ENCODE measurements around the gene TINCR. TPM values are rescaled to one million over a fixed set of nuclear protein-coding genes. Genes with fewer than 3 reads are reported as not detected.

The TINCR gene
- total RNA-seq, 1 experiment from 2014 or later = 0.17 TPM

DNA sequence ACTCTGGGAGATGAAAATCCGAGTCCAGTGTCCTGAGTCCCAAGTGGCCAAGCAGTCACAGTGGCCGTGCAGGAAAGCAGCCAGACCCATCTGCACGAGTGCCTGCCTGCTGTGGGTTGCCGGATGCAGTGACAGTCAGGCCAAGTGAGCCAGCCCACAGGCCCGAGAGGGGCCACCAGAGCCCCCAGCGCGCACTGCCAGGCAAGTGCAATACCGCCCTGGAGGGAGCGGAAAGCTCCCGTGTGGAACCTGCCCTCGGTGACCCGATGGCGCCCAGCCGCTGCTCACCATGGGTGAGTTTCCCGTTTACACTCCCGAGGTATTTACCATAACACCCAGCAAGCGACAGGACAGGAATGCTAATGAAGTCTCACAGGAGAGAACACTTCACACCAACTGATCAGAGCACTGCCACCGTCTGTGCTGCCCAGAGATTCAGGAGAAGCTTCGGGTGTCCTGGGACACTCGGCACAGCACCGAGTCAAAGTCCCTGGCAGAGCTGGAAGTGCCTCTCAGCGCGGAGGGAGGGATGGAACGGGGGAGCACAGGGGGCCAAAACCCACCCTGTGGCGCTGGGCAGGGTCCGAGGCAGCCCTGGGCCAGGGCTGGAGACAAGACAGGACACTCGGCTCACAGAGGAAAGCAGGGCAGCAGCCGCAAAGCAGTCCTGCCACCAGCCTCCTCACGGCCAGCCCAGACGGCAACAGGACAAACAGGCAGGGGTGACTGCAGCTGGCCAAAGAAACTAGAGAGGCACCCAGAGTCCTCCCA is 21.3 kb upstream of the TINCR start:
- DNase-seq = no peak
- no peak overlapping the region for H3K27ac ChIP-seq (ENCODE audit: insufficient read length, low read depth, low read length)
- peaks cover 34 to 68% (median 64%) of the 10 kb centered on the region in 3 experiments for H3K36me3 Mint-ChIP-seq (ENCODE audit: insufficient read depth in 1 of 3, low read depth in 3 of 3)

More for the DNA sequence above, 21.3 kb upstream of the TINCR start:
- Histone ChIP-seq H4K20me1 (ENCODE audit: control insufficient read depth, insufficient read depth, insufficient read length) (no peaks in the 10 kb centered on the region), H3K27me3 (ENCODE audit: insufficient read depth, low read length) (no peaks in the 10 kb centered on the region), H3K79me2 (ENCODE audit: insufficient read depth, low read length) (no peaks in the 10 kb centered on the region), H3K4me1 (ENCODE audit: insufficient read depth, low read length) (no peaks in the 10 kb centered on the region; the same call in 1 of the 2 replicates), H3K4ac (ENCODE audit: low read depth, low read length) (no peak overlapping the region), H2AK5ac (ENCODE audit: insufficient read length, low read length) (no peak overlapping the region), H2BK15ac (ENCODE audit: low read depth, low read length) (no peak overlapping the region), H3K23me2 (ENCODE audit: insufficient read length, low read depth, low read length, poor library complexity, severe bottlenecking) (peaks cover 5% of the 10 kb centered on the region), H4K8ac (replicated peaks; ENCODE audit: insufficient read length, low read depth, low read length) (no peak overlapping the region), H3K23ac (ENCODE audit: insufficient read length, low read depth, low read length) (no peak overlapping the region), H3K18ac (ENCODE audit: insufficient read length, low read depth, low read length) (no peak overlapping the region), H3K56ac (ENCODE audit: insufficient read length, low read depth, low read length) (no peak overlapping the region), H2BK20ac (ENCODE audit: low read depth, low read length, poor library complexity, severe bottlenecking) (no peak overlapping the region), H2BK5ac (ENCODE audit: insufficient read length, low read length) (no peak overlapping the region), H2BK12ac (ENCODE audit: insufficient read length, low read depth, low read length) (no peak overlapping the region), H3K14ac (ENCODE audit: insufficient read depth, low read length) (no peak overlapping the region), H3K9me3 (ENCODE audit: control insufficient read depth, low read depth, low read length) (no peaks in the 10 kb centered on the region), H3K79me1 (ENCODE audit: insufficient read depth, low read depth, low read length, poor library complexity, severe bottlenecking) (no peaks in the 10 kb centered on the region), H4K91ac (ENCODE audit: insufficient read length, low read depth, low read length) (no peak overlapping the region), H2AFZ (ENCODE audit: low read length) (no peak overlapping the region), H2BK120ac (ENCODE audit: low read depth, low read length, poor library complexity, severe bottlenecking) (no peak overlapping the region), H3T11ph (ENCODE audit: low read length) (no peak overlapping the region), H4K5ac (ENCODE audit: insufficient read length, low read depth, low read length) (no peak overlapping the region), H3K9ac (ENCODE audit: extremely low read depth, insufficient read length, low read length) (no peak overlapping the region), H3K4me2 (ENCODE audit: insufficient read depth, insufficient read length, low read length) (no peak overlapping the region)
- Mint-ChIP-seq H3K4me1 (peaks cover 15 to 23% of the 10 kb centered on the region in 2 experiments), H3K4me3 (no peak overlapping the region), H3K27ac (peak overlapping the region; percentile 81 to 98 (median 94); a peak in 6 of 7 replicates), H3K27me3 (ENCODE audit: low read depth) (no peaks in the 10 kb centered on the region), H3K9me3 (no peaks in the 10 kb centered on the region; a peak in 1 of 5 replicates)
- WGBS (ENCODE audit: extremely low coverage, insufficient read length, low lambda C conversion rate) = no CpG with 5 or more reads among the region's 30 CpGs
- TF ChIP-seq CTCF (conservative IDR thresholded peaks at IDR 0.05) = no peak
